Tibial artery (tissue), 4 donors: ENCODE data around the gene FAM81A.

Source experiments
- DNase-seq, 2 donors: peaks; one replicate each; pipeline ENCODE4 v3.0.0-alpha.2; 2019
- H3K27ac ChIP-seq, 2 donors: fragments of 200-600 bp; sonication (generic) in 1 of 2; 1 replicate in 1 of 2; 2 replicates in 1 of 2; pipeline ENCODE4 v1.5.1; 2018 to 2019; ENCODE audit warnings: mild to moderate bottlenecking in 1 of 2
- H3K27me3 ChIP-seq, 2 donors: fragments of 200-600 bp; sonication (generic) in 1 of 2; one replicate each; pipeline versions ENCODE4 v1.5.1 to v1.6.0; 2016 to 2019
- H3K36me3 ChIP-seq, 3 donors: fragments of 200-600 bp; sonication (generic) in 2 of 3; one replicate each; pipeline ENCODE4 v1.5.1; 2016 to 2019; ENCODE audit warnings: mild to moderate bottlenecking in 2 of 3
- H3K4me1 ChIP-seq, 4 donors: fragments of 200-600 bp; sonication (generic) in 2 of 4; 1 replicate in 3 of 4; 2 replicates in 1 of 4; pipeline ENCODE4 v1.5.1; 2016 to 2019
- H3K4me3 ChIP-seq, 2 donors: fragments of 200-600 bp; sonication (generic) in 1 of 2; 1 replicate in 1 of 2; 2 replicates in 1 of 2; pipeline ENCODE4 v1.5.1; 2018 to 2019; ENCODE audit warnings: mild to moderate bottlenecking in 2 of 2
- H3K9me3 ChIP-seq, 3 donors: fragments of 200-600 bp; sonication (generic) in 1 of 3; one replicate each; pipeline ENCODE4 v1.5.1; 2016 to 2019
- intact Hi-C: fragments of 100-400 bp; cut with DNase I; formaldehyde crosslinking; loops from one replicate; pipeline ENCODE4 v1.15.0; 2023; ENCODE audit warnings: low total_unique reads
- TF ChIP-seq, protein P1 (sequence below), 2 experiments: fragments of 200-600 bp in 1 of 2; fragments of 450-650 bp in 1 of 2; IDR thresholded peaks; one replicate each; pipeline ENCODE4 v1.5.1; 2017 to 2019; ENCODE audit warnings: antibody characterized with exemption in 2 of 2, mild to moderate bottlenecking in 1 of 2, moderate library complexity in 1 of 2

Gene FAM81A

GRCh38 chr15:59447367-59447766 is 9.4 kb downstream of the FAM81A start:
- Histone ChIP-seq H3K27ac (no peak overlapping the region), H3K36me3 (no peaks in the 10 kb centered on the region), H3K4me1 (peaks cover 0 to 7% (median 0%) of the 10 kb centered on the region in 4 donors), H3K4me3 (no peak overlapping the region), H3K9me3 (no peaks in the 10 kb centered on the region), H3K27me3 (no peaks in the 10 kb centered on the region)
- TF ChIP-seq, protein P1, sequence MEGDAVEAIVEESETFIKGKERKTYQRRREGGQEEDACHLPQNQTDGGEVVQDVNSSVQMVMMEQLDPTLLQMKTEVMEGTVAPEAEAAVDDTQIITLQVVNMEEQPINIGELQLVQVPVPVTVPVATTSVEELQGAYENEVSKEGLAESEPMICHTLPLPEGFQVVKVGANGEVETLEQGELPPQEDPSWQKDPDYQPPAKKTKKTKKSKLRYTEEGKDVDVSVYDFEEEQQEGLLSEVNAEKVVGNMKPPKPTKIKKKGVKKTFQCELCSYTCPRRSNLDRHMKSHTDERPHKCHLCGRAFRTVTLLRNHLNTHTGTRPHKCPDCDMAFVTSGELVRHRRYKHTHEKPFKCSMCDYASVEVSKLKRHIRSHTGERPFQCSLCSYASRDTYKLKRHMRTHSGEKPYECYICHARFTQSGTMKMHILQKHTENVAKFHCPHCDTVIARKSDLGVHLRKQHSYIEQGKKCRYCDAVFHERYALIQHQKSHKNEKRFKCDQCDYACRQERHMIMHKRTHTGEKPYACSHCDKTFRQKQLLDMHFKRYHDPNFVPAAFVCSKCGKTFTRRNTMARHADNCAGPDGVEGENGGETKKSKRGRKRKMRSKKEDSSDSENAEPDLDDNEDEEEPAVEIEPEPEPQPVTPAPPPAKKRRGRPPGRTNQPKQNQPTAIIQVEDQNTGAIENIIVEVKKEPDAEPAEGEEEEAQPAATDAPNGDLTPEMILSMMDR (IDR thresholded peaks at IDR 0.05): no peak
- no peak for DNase-seq
- intact Hi-C loops: no loop called here

GRCh38 chr15:59448871-59449270 is 10.9 kb downstream of the FAM81A start:
- Histone ChIP-seq H3K9me3 (no peaks in the 10 kb centered on the region), H3K27ac (no peak overlapping the region), H3K36me3 (no peaks in the 10 kb centered on the region), H3K27me3 (no peaks in the 10 kb centered on the region), H3K4me3 (no peak overlapping the region), H3K4me1 (peaks cover 0 to 7% (median 0%) of the 10 kb centered on the region in 4 donors)
- intact Hi-C loops: no loop called here
- TF ChIP-seq, protein P1 (IDR thresholded peaks at IDR 0.05): no peak
- no peak for DNase-seq

DNA sequence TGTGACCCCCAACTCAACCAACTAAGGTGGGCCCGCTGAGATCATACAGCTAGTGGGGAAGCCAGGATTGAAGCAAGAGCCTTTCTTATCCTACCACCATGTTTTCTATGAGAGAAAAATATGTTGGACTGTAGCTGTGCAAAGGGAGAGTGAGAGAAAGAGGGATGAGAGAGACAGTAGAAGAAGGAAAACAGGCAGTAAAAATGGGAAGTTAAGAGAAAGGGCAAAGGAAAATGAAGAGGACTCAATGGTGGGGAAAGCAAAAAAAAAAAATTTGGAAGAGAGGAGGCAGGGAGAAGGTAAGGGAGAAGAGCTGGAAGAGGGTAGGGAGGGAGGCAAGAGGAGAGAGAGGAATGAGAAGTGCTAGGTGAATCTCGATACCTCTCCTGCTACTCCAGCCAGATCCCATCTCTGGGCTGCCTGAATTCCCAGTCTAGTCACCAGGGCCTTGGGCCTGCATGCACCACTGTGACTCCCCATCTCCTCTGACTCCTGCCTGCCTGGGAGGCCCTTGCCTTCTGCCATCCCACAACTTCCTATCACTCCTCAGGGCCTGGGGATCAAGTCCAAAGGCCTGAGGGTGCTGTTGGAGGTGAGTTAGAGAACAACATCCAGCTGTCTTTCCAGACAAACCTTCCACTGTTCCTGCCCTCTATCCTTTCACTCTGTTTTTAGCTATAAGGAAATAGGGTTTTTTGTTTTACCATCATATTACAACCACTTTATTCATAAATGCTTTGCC is 15.7 kb downstream of the FAM81A start:
- no peak for DNase-seq
- Histone ChIP-seq H3K27me3 (no peaks in the 10 kb centered on the region), H3K27ac (no peak overlapping the region), H3K4me1 (no peaks in the 10 kb centered on the region), H3K36me3 (no peaks in the 10 kb centered on the region), H3K9me3 (no peaks in the 10 kb centered on the region), H3K4me3 (no peak overlapping the region)
- TF ChIP-seq, protein P1 (IDR thresholded peaks at IDR 0.05): no peak
- intact Hi-C loops: no loop called here

DNA sequence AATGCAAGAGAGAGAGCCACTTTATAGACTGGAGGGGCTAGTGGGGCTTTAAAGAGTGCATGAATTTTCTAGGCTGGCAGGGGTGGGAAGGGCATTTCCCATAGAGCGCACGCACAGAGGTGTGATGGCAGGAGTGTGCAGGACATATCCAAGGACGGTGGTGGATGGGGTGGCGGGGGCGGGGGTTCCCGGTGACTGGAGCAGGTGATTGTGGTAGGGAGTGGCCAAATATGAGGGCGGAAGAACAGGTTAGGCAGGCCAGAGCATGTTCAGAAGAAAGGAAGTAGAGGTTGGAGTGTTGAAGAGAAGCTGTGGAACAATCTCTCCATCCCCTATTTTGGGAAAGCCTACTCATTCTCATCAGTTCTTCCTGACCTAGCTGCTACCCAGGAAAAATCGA is 18.1 kb downstream of the FAM81A start:
- Histone ChIP-seq H3K4me3 (no peak overlapping the region), H3K4me1 (no peaks in the 10 kb centered on the region), H3K27me3 (no peaks in the 10 kb centered on the region), H3K9me3 (no peaks in the 10 kb centered on the region), H3K36me3 (no peaks in the 10 kb centered on the region), H3K27ac (no peak overlapping the region)
- no peak for DNase-seq
- TF ChIP-seq, protein P1 (IDR thresholded peaks at IDR 0.05): no peak
- intact Hi-C loops: loop anchor here (5.0 kb wide), 1 partner anchor 681 kb away; no protein-coding TSS in a partner anchor

GRCh38 chr15:59457103-59457502 is 19.1 kb downstream of the FAM81A start:
- no peak overlapping the region for H3K27ac ChIP-seq
- intact Hi-C loops: loop anchor here (5.0 kb wide), 1 partner anchor 680 kb away; no protein-coding TSS in a partner anchor
- TF ChIP-seq, protein P1 (IDR thresholded peaks at IDR 0.05): no peak
- H3K9me3 ChIP-seq: no peaks in the 10 kb centered on the region
- H3K4me1 ChIP-seq: no peaks in the 10 kb centered on the region
- H3K4me3 ChIP-seq: no peak overlapping the region
- H3K36me3 ChIP-seq: no peaks in the 10 kb centered on the region
- DNase-seq: no peak
- no peaks in the 10 kb centered on the region for H3K27me3 ChIP-seq
